Heart left ventricle (tissue), 16 donors: ENCODE results near the gene NEK7. TPM values are rescaled to one million over a fixed set of nuclear protein-coding genes. Genes with fewer than 3 reads are reported as not detected.

Source experiments
- ATAC-seq, 4 donors: fragments of 200-7000 bp; cut with Tn5 transposase; one replicate each; pipeline ENCODE4 v1.9.1; 2020 to 2022; ENCODE audit warnings: moderate library complexity in 4 of 4, mild to moderate bottlenecking in 3 of 4, moderate number of reproducible peaks in 1 of 4
- DNase-seq, 5 donors: peaks; one replicate each; pipeline ENCODE4 v3.0.0-alpha.2; 2020
- H3K27ac ChIP-seq, 12 donors: fragments of 200-600 bp; sonication (generic) in 4 of 12; one replicate each; pipeline versions ENCODE4 v1.5.0 to v1.8.0; 2016 to 2022; ENCODE audit warnings: mild to moderate bottlenecking in 2 of 12
- H3K27me3 ChIP-seq, 9 donors: fragments of 200-600 bp; sonication (generic) in 2 of 9; one replicate each; pipeline versions ENCODE4 v1.5.1 to v1.8.0; 2016 to 2022; ENCODE audit warnings: mild to moderate bottlenecking in 3 of 9
- H3K36me3 ChIP-seq, 9 donors: fragments of 200-600 bp; sonication (generic) in 2 of 9; one replicate each; pipeline versions ENCODE4 v1.5.0 to v1.8.0; 2018 to 2022; ENCODE audit warnings: mild to moderate bottlenecking in 2 of 9
- H3K4me1 ChIP-seq, 12 donors: fragments of 200-600 bp; sonication (generic) in 4 of 12; one replicate each; pipeline versions ENCODE4 v1.5.0 to v1.8.0; 2016 to 2022; ENCODE audit warnings: mild to moderate bottlenecking in 3 of 12
- H3K4me3 ChIP-seq, 12 donors: fragments of 200-600 bp; sonication (generic) in 4 of 12; one replicate each; pipeline versions ENCODE4 v1.5.0 to v1.8.0; 2017 to 2022; ENCODE audit warnings: mild to moderate bottlenecking in 9 of 12, moderate library complexity in 4 of 12
- H3K9me3 ChIP-seq, 12 donors: fragments of 200-600 bp; sonication (generic) in 4 of 12; one replicate each; pipeline versions ENCODE4 v1.5.0 to v1.8.0; 2016 to 2022; ENCODE audit warnings: mild to moderate bottlenecking in 1 of 12
- CTCF ChIP-seq, 12 donors: fragments of 200-600 bp; sonication (generic) in 4 of 12; IDR thresholded peaks; one replicate each; pipeline versions ENCODE4 v1.5.0 to v1.8.0; 2018 to 2022; ENCODE audit warnings: antibody characterized with exemption in 12 of 12, mild to moderate bottlenecking in 5 of 12
- POLR2A ChIP-seq, 2 donors: fragments of 450-650 bp; IDR thresholded peaks; one replicate each; pipeline ENCODE4 v1.6.1; 2017; ENCODE audit warnings: antibody characterized with exemption in 2 of 2, mild to moderate bottlenecking in 2 of 2, moderate library complexity in 2 of 2
- WGBS, 4 donors: extraction: QIAGEN DNeasy Blood & Tissue Kit in 2 of 4; methylation state at CpG; one replicate each; pipeline versions ENCODE4 v1.1.5 to v1.1.7; 2013 to 2018; 5-methylcytosine and 5-hydroxymethylcytosine counted together
- intact Hi-C, 10 donors: fragments of 100-400 bp; cut with DNase I; formaldehyde crosslinking; loops; one replicate each; pipeline versions ENCODE4 v1.11.1 to v1.14.2; 2022
- polyA plus RNA-seq, 2 donors: library from polyadenylated mRNA; stranded (reverse); fragments of 200-250 nt; gene quantifications; one replicate each; pipeline ENCODE4 v1.2.3, GENCODE V29; 2013
- total RNA-seq, 9 donors: library from RNA; depleted of rRNA in 2 of 9; stranded (reverse); fragments of >200 nt in 2 of 9; fragmentation: NEBNext Ultra II Directional in 3 of 9; extraction: Animal tissue kit (Norgen Biotek cat#: 25700) in 3 of 9; gene quantifications; one replicate each; pipeline versions ENCODE4 v1.1.0 to v1.2.4, GENCODE V29; 2016 to 2023
- donor health status: ischemic (EF 13 %, LVEDD 7.1; RV severe dilation, severe dysfunction).
- donor health status: healthy with polysubstance abuse.
- donor health status: DM: no; HTN: yes; CAD: no.
- donor health status: DM: no; HTN: no; CAD: no.
- donor health status: ischemic (EF 25% LVEDD 6.9; RV normal size, moderate dysfunction).
- donor health status: ischemic (EF 25% LVEDD 5.7; RV mildly dilated, moderate dysfunction).
- donor health status: healthy.
- donor health status: DM: yes; HTN: yes; CAD: no.
- donor health status: ischemic (EF 35%, LVEDD 5.7; RV mildly dilated, moderate dysfunction).
- donor health status: nonischemic (EF 11% LVEDD 7.7; RV severe dilation, severe dysfunction).
- donor health status: DM: yes; HTN: yes; CAD: no.
- donor health status: PGD.
- donor health status: ischemic (EF 29% LVEDD 5.4; RV normal size, mild dysfunction).
- donor health status: nonischemic (EF 23%, LVEDD 6.1; RV moderate dilation, normal function).

The NEK7 gene
- total and polyA plus RNA-seq, 11 donors = 57.5 to 499 (median 235) TPM

DNA sequence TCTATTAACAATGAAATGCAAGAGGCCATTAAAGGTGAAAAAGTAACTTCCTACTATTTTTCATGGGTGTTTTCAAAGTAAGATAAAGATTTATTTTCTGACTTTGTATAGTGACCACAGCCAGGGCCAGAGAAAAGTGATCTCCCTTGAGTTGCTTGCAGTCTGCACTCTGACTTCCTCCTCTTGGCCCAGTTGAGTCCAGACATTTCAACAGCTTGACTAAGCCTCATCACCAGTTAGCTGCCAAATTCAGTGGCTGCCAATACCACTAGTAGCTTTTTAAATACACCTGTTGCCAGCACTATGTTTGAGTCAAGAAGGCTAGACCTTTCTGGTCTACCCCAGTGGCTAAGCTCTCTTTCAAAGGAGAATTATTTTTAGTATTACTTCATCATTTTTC is 3.7 kb upstream of the NEK7 start:
- Histone ChIP-seq H3K4me3 (no peak overlapping the region), H3K27ac (peak overlapping the region in 9 of 12 donors; percentile 3 to 71 (median 51)), H3K27me3 (no peaks in the 10 kb centered on the region), H3K4me1 (peaks cover 0 to 38% (median 25%) of the 10 kb centered on the region in 12 donors), H3K36me3 (no peaks in the 10 kb centered on the region), H3K9me3 (no peaks in the 10 kb centered on the region)
- no peak for TF ChIP-seq POLR2A (IDR thresholded peaks at IDR 0.05)
- intact Hi-C loops = loop anchor here in 6 of 10 donors (10.0 kb wide), 5 partner anchors 52 to 378 kb away; partner anchors contain the start of genes C1orf53 (in 1 of the 6) and DENND1B (in 1 of the 6)
- peak; percentile 48 to 65 (median 58) for ATAC-seq
- DNase-seq = peak in 4 of 5 donors; percentile 67 to 79 (median 70)

GRCh38 chr1:198153804-198154203 is 3.0 kb upstream of the NEK7 start:
- intact Hi-C loops = loop anchor here in 7 of 10 donors (1.0 to 10.0 kb wide), 6 partner anchors 34 to 379 kb away; partner anchors contain the start of genes C1orf53 (in 1 of the 7) and DENND1B (in 1 of the 7)
- 40 to 58% (median 44%) methylated on average over 1 of the region's 1 CpG for WGBS, 4 donors
- H3K36me3 ChIP-seq = no peaks in the 10 kb centered on the region
- no peak for ATAC-seq
- DNase-seq = peak in 1 of 5 donors; percentile 32
- peaks cover 0 to 41% (median 29%) of the 10 kb centered on the region in 12 donors for H3K4me1 ChIP-seq
- no peak for TF ChIP-seq POLR2A (IDR thresholded peaks at IDR 0.05)
- H3K27ac ChIP-seq = peak overlapping the region in 8 of 12 donors; percentile 6 to 71 (median 52)
- H3K9me3 ChIP-seq = no peaks in the 10 kb centered on the region
- H3K4me3 ChIP-seq = no peak overlapping the region
- H3K27me3 ChIP-seq = no peaks in the 10 kb centered on the region

DNA sequence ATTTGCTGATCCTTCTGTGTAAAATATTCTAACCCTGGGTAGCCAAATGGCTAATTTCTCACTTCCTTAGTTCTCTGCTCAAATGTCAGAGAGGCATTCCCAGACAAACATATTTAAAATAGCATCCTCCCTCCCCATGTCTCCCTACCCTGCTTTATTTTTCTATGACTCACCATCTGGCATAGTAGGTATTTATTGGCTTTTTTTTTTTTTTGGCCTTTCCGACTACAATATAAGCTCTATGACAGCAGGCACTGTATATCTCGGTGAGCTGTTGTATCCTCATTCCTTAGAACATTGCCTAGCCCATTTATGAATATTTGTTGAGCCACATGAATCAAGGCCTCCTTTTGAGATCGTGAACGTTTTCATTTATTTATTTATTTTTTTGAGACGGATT is 1.5 kb upstream of the NEK7 start:
- intact Hi-C loops = loop anchor here (5.0 to 10.0 kb wide), 11 partner anchors 50 to 380 kb away; partner anchors contain the start of genes C1orf53 (in 1 of the 10) and DENND1B (in 1 of the 10)
- ATAC-seq = no peak
- Histone ChIP-seq H3K9me3 (no peaks in the 10 kb centered on the region), H3K27me3 (no peaks in the 10 kb centered on the region), H3K4me1 (peaks cover 0 to 51% (median 37%) of the 10 kb centered on the region in 12 donors), H3K27ac (peak overlapping the region in 1 of 12 donors; percentile 8), H3K4me3 (no peak overlapping the region), H3K36me3 (no peaks in the 10 kb centered on the region)
- DNase-seq = no peak
- TF ChIP-seq CTCF (IDR thresholded peaks at IDR 0.05) (no peak), POLR2A (IDR thresholded peaks at IDR 0.05) (no peak)
- WGBS, 4 donors = 77 to 84% (median 82%) methylated on average over 5 of the region's 5 CpGs

- H3K9me3 ChIP-seq = no peaks in the 10 kb centered on the region
- TF ChIP-seq CTCF (IDR thresholded peaks at IDR 0.05) (peak; percentile 53 to 80 (median 68)), POLR2A (IDR thresholded peaks at IDR 0.05) (no peak)
- no peaks in the 10 kb centered on the region for H3K36me3 ChIP-seq
- H3K27ac ChIP-seq = peak overlapping the region; percentile 97 to 99 (median 98)
- DNase-seq = peak in 4 of 5 donors; percentile 36 to 58 (median 44)
- peaks cover 0 to 61% (median 42%) of the 10 kb centered on the region in 12 donors for H3K4me1 ChIP-seq
- intact Hi-C loops = loop anchor here (2.0 to 10.0 kb wide), 13 partner anchors 49 to 381 kb away; partner anchors contain the start of genes C1orf53 (in 1 of the 10) and DENND1B (in 1 of the 10)
- H3K27me3 ChIP-seq = no peaks in the 10 kb centered on the region
- 3 to 4% (median 4%) methylated on average over 13 of the region's 13 CpGs for whole genome bisulfite sequencing, 4 donors
- peak overlapping the region; percentile 75 to 100 (median 89) for H3K4me3 ChIP-seq
- peak in 1 of 4 donors; percentile 13 for ATAC-seq
These were observed 570 bp upstream of the NEK7 start for GRCh38 chr1:198156111-198156744.

DNA sequence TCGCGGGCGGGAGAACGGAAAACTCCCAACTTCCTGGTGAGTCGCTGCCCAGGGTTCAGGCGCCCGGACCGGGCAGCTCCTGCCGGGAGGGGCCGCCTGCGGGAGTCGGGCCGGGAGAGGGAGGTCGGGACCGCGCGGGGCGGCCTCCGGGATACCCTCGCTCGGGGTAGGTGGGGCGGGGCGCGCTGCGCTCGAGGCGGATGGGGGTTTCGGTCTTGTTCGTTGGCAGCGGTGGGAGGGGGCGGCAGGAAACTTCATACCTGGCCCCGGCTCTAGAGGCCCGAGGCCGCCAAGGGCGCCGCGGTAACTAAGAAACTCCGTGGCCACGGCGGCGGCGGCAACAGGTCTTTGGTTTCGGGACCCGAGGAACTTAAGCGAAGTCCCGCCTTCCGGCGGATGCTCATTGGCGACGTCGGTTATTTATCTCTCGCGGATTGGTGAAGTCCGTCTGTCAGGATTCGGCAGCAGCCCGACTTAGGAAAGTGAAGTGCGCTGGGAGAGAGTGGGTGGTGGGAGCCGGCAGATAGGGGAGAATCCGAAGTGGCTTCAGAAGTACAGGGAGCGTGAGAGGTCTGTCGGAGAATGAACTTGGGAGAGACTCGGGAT is 546 bp downstream of the NEK7 start:
- Histone ChIP-seq H3K4me3 (peak overlapping the region; percentile 75 to 100 (median 89)), H3K9me3 (no peaks in the 10 kb centered on the region), H3K27ac (peak overlapping the region; percentile 97 to 99 (median 98)), H3K36me3 (no peaks in the 10 kb centered on the region), H3K4me1 (peaks cover 0 to 65% (median 48%) of the 10 kb centered on the region in 12 donors), H3K27me3 (no peaks in the 10 kb centered on the region)
- DNase-seq (peak; percentile 92 to 93 (median 93)), ATAC-seq (peak; percentile 65 to 79 (median 76))
- intact Hi-C loops = loop anchor here (2.0 to 10.0 kb wide), 13 partner anchors 47 to 383 kb away; partner anchors contain the start of genes C1orf53 (in 1 of the 10) and DENND1B (in 1 of the 10)
- TF ChIP-seq POLR2A (IDR thresholded peaks at IDR 0.05) (peak in 1 of 2 donors; percentile 62), CTCF (IDR thresholded peaks at IDR 0.05) (no peak)
- WGBS, 4 donors = 0 to 1% (median 0%) methylated on average over 35 to 62 of the region's 62 CpGs
